ENCODE measurements around the gene EHHADH.

DNA sequence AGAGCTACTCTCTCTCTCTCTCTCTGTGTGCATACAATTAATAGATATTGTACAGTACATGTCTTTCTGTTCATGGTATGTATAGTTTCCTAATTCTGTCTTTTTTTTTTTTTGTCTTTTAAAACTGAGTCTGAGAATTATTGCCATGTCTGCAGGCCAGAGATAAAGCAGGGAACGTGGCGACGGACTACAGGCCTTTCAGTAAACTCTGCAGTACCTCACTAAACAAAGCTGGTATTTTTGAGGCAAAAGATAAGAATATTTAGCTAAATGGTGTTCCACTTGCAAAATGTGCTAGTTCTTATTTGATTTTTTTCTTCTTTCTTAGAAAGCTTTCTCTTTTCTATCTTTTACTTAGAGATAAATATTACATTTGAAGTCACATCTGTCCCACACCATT is 44.0 kb upstream of the EHHADH start:
- TF ChIP-seq CTCF (IDR thresholded peaks at IDR 0.05) (no peak), CHD2 (IDR thresholded peaks at IDR 0.05; ENCODE audit: low read length, partially characterized antibody) (no peak), POLR2A (IDR thresholded peaks at IDR 0.05; ENCODE audit: low read length) (no peak), TFCP2L1 (CRISPR knock-in tag; IDR thresholded peaks at IDR 0.05) (no peak), SMC3 (IDR thresholded peaks at IDR 0.05) (no peak), KDM1A (IDR thresholded peaks at IDR 0.05; ENCODE audit: low read depth) (no peak), POLR2AphosphoS2 (conservative IDR thresholded peaks at IDR 0.05; ENCODE audit: low read length) (no peak), MAFK (IDR thresholded peaks at IDR 0.05; ENCODE audit: partially characterized antibody) (no peak), RFX5 (IDR thresholded peaks at IDR 0.05) (no peak)
